Fibroblast of pulmonary artery (primary cell): ENCODE results near the gene GLYR1.

ENCODE experiments used
- DNase-seq: peaks from one replicate; pipeline ENCODE4 v3.0.0-alpha.2; 2010; ENCODE audit warnings: low read depth
- H3K4me3 ChIP-seq: replicated peaks from 2 replicates; pipeline ENCODE4 v1.5.1; 2011; ENCODE audit warnings: low read depth, mild to moderate bottlenecking, control low read depth, low read length, moderate library complexity
- CTCF ChIP-seq: IDR thresholded peaks from 2 replicates; pipeline ENCODE4 v1.5.1; 2011; ENCODE audit warnings: mild to moderate bottlenecking, control low read depth, low read length, inconsistent platforms; ENCODE audit errors: missing control alignments

The GLYR1 gene

DNA sequence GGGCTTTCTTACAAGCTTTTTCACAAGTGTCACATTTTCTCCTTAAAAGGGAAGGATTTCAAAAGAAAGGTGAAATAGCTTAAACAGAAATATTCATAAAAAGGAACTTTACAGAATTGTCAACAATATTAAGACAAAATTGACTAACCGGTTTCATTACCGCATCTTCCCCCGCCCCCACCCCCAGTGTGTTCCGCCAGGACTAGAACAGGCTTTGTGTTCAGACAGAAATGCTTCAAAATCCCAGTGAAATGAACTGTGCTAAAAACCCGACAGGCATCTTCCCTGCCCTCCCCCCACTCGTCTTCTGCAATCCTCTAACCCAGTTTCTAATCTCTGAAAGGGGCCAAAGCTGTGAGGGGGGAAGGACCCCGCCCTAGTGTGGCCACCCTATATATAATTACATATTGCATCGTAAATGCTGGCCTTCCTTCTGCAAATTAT lies 43.7 kb downstream of the GLYR1 start:
- no peak for TF ChIP-seq CTCF
- DNase-seq = no peak
- H3K4me3 ChIP-seq = peak overlapping the region; percentile 66

DNA sequence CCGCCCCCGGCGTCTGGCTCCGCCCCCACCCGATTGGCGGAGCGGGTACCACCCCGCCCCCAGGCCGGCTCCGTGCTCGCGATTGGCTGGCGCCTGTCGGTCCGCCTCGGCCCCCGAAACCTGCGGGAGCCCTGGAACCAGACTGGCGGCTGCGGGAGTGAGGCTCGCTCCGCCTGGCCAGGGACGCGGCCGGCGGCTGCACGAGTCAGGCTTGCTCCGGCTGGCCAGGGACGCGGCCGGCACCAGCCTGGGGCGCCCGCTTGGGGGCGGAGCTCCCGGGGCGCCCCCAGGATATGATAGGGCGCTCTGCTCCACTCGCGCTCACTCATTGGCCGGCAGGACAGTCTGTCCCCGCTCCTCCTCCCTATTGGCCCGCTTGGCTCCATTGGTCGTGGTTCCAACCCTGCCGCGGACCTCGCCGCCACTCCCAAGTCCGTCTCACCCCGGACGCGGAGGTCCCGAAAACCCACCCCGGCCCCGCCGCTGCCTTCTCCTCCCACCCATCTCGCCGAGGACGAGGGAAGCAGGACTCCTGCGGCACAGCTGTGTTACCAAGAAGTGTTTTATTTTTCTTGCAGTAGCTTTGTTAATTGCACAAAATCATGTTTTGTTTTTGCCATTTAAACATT lies 44.3 kb downstream of the GLYR1 start:
- DNase-seq = peak; percentile 90
- peak overlapping the region; percentile 66 for H3K4me3 ChIP-seq
- TF ChIP-seq CTCF = no peak

GRCh38 chr16:4801962-4802658 lies 45.0 kb downstream of the GLYR1 start, which contains the start of gene ROGDI:
Gene ROGDI (minus strand): TSS chr16:4802633. CDS start chr16:4802571, 62 bp downstream.
- TF ChIP-seq CTCF = no peak
- DNase-seq = peak; percentile 31
- H3K4me3 ChIP-seq = peak within 1 kb of the TSS; percentile 66

- no peak for DNase-seq
- H3K4me3 ChIP-seq = peak overlapping the region; percentile 66
- no peak for TF ChIP-seq CTCF
These were observed 45.8 kb downstream of the GLYR1 start for GRCh38 chr16:4801051-4801961.

- DNase-seq = no peak
- TF ChIP-seq CTCF = no peak
- H3K4me3 ChIP-seq = no peak overlapping the region
These were observed 46.6 kb downstream of the GLYR1 start for GRCh38 chr16:4800290-4801041.

- TF ChIP-seq CTCF = no peak
- DNase-seq = no peak
- no peak overlapping the region for H3K4me3 ChIP-seq
These were observed 47.8 kb downstream of the GLYR1 start for GRCh38 chr16:4799171-4799855.
